Measurements from ENCODE around the gene TIMM44.
"Not testable (repeated sequence)": the region's sequence is repeated elsewhere in the genome, so short reads cannot be mapped to it uniquely, and the experiment has no call there.

Gene TIMM44

DNA sequence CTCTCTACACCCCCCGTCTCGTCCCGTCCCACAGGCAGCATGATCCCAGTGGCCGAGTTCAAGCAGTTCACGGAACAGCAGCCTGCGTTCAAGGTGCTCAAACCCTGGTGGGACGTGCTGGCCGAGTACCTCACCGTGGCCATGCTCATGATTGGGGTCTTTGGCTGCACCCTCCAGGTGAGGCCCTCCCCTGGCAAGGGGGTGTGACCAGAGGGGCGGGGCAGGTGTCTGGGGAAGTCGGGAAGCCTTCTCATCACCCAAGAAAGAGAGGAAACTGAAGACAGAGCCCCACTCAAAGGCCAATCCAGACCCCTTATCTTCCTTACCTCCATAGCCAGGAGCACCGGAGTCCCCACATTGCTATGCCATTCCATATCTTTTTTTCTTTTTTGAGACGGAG, 47.9 kb downstream of the TIMM44 start:
- ATAC-seq: no peak

DNA sequence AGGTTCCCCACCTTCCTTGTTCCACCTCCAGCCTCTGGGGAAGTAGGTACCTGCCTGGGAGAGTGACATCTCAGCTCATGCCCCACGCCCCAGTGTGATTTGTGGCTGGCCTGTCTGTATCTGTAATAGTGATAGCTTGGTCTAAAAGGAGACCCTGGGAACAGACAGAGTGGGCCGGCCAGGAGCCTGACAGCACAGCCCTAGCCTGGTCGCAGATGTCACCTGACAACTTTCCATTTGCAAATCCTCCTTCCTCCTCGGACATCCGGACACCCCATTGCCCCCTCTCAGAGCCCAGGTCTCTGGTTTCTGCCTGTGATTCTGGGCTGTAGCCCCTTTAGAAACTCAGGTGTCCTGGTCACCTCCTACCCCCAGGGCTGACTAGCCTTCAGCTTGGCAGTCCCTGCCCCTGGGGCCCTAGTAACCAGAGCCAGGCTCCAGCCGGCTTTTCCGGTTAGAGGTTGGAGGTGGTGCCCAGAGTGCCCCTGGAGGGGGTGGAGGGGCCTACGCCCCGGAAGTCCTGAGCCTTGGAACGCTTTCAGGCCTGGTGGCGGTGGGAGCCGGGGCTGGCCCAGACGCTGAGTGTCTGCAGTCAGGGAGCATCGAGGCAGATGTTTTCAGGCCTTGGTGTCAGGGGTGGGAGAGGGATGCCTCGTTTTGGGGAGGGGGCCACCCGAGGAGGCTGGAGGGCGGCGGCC, 48.7 kb downstream of the TIMM44 start:
- ATAC-seq: no peak

DNA sequence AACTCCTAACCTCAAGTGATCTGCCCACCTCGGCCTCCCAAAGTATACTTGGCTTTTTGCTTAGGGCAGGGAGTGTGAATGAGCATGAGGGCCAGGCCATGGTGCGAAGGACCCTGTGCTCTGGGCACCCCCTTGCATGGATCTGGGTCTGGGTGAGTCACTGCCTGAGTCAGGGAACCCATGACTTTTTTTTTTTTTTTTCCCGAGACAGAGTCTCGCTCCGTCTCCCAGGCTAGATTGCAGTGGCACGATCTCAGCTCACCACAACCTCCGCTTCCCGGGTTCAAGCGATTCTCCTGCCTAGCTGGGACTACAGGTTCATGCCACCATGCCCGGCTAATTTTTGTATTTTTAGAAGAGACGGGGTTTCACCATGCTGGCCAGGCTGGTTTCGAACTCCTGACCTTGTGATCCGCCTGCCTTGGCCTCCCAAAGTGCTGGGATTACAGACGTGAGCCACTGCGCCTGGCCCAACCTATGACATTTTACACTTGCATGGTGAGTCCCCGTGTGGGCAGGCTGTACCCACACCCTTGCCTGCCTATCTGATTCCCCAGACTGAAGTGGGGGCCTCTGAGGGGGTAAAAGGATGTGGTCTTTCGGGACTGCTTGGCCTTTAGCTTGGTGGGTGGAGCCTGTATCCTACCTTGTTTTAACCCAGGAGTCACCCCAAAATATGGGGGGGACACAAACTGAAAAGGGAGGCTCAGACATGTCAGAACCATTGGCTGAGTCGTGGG, 49.9 kb downstream of the TIMM44 start:
- not testable (repeated sequence) for ATAC-seq

DNA sequence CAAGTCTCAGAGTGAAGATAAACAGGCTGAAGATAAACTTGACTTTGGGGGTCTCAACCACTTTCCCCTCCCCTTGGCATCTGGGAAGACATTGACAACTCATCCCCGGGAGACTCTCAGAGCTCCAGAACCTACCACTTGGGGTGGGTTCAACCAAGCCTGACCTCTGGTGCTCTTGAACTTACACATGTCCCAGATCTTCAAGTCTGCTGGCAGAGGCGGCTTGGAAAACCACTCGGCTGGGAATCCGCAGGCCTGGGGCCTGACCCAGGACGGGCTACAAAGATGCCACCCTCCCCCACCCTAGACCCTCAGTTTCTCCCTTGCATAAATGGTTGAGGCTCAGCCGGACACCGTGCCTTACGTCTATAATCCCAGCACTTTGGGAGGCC, 54.6 kb downstream of the TIMM44 start:
- no peak for ATAC-seq

DNA sequence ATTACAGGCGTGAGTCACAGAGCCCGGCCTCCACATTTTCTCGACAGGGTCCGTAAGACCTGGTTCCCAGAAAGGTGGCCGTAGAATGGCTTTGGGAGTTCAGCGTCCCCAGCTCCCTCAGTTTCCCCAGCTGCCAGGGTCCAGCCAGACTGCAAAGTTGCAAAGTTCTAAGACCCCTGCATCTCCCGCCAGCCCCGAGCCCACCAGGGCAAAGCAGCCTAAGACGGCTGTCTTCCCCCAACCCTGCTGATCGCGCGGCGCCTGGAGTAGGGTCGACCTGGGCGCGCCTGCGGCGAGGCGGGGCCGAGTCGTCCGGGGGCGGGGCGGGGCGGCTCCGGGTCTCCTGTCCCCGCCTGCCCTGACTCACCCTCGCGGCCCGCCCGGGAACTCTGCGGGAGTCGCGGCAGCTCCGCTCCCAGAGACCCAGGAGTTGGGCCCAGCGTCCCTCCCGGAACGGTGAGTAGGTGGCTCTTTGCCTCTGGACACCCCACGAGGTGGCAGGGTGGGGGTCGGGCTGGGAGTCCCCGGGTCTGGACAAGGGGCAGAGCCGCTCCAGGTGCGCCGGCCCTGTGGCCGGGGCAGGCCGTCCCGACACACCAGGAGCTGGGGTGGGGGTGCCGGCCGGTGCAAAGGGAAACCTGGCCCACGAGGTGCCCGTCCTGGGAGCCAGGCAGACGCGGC, 55.2 kb downstream of the TIMM44 start, which contains the start of gene LRRC8E:
Gene LRRC8E (plus strand): TSS at position 366 of the 681 bp plus-strand sequence. CDS start 7,094 bp downstream, outside the sequence.
- peak; percentile 76 to 78 for ATAC-seq

DNA sequence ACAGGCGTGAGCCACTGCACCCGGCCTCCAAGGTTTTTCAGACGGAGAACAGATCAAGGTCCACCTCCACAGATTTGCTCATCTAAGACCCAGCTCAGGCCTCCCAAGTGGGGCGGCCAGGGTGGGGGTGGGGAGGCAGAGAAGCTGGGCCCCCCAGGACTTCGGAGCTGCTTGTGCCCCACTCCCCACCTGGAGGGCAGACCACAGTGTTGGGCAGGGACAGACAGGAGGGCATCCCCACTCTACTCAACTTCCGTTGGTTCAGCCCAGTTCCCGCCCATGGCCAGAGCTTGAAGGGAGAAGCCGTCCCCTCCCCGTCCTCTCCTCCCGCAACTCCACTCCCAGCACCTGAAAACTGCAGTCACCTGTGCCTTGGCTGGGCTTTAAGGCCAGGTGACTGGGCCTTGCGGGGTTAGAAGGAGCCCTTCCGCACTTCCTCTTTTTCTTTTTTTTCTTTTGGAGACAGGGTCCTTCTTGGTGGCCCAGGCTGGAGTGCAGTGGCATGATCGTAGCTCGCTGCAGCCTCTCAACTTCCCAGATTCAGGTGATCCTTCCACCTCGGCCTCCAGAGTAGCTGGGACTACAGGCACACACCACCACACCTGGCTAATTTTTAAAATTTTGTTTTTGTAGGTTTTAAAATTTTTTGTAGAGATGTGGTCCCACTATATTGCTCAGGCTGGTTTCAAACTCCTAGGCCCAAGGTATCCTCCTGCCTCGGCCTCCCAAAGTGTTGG, 55.9 kb downstream of the TIMM44 start:
- no peak for ATAC-seq

DNA sequence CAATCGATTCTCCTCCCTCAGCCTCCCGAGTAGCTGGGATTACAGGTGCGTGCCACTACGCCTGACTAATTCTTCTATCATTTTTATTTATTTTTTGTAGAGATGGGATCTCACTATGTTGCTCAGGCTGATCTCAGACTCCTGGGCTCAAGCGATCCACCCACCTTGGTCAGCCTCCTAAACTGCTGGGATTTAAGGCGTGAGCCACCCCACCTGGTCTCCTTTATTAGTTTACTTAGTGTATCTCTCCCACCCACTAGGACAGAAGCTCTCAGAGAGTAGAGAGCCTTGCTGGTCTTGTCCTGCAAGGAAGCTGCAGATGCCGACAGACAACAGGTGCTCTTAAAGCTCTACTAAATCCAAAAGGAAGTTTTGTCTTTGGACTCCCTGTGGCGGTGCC, 57.6 kb downstream of the TIMM44 start:
- ATAC-seq: no peak

DNA sequence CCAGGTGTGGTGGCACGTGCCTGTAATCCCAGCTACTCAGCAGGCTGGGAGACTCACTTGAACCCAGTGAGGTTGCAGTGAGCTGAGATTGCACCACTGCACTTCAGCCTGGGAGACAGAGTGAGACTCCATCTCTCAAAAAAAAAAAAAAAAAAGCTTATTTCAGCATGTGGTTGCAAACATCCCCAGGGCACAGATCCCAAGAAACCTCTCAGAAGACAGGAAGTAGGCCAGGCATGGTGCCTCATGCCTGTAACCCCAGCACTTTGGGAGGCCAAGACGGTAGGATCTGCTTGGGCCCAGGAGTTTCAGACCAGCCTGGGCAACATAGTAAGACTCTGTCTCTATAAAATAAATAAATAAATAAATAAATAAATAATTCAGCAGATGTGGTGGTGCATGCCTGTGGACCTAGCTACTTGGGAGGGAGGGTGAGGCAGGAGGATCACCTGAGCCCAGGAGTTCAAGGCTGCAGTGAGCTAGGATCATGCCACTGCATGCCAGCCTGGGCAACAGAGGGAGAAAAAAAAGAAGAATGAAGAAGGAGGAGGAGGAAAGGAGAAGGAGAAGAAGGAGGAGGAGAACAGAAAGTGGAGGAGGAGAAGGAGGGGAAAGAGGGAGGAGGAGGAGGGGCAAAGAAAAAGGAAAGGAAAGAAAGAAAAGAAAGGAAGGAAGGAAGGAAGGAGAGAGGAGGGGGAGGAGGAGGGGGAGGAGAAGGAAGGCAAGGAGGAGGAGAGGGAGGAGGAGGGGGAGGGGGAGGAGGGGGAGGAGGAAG, 59.5 kb downstream of the TIMM44 start:
- ATAC-seq: no peak

DNA sequence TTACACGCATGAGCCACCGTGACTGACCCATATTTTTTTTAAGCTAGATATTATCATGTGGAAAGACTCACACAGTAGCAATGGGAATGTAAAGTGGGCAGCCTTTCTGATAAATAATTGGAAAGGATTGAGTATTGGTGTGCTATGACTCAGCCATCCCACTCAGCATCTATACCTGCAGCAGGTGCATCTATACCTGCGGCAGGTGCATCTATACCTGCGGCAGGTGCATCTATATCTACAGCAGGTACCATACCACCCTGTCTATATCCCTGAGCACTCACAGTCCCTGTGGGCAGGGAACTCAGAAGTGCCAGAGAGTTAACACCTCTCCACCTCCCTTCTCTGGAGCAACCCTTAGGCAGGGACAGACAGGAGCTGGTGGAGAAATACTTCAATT, 60.4 kb downstream of the TIMM44 start:
- no peak for ATAC-seq

DNA sequence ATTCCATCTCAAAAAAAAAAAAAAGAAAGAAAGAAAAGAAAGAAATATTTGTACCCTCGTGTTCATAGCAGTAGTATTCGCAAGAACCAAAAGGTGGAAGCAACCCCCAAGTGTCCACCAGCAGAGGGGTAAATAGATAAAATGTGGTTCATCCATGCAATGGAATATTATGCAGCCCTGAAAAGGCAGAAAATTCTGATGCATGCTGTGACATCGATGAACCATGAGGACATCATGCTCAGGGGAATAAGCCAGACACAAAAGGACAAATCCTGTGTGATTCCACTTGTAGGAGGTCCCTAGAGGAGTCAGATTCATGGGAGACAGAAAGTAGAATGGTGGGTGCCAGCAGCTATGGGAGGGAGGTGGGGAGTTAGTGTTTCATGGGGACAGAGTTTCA, 61.6 kb downstream of the TIMM44 start:
- ATAC-seq: no peak

DNA sequence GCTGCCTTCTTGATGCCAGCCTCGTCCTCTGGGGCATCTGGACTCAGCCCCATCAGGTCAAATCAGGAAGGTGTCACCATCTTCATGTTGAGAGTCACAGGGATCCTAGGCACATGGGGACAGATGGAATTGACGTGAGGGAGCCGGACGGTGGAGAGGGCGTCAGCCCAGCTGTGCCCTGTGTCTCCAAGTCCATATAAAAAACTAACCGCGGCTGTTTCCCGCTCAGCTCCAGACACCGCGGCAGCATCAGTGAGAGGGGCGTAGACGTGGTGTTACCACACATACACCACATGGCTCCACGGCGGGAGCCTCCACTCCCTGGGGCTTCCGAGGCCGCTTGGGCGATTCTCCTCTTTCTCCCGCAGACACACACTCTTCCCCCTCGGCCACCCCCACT, 63.6 kb downstream of the TIMM44 start:
- no peak for ATAC-seq

DNA sequence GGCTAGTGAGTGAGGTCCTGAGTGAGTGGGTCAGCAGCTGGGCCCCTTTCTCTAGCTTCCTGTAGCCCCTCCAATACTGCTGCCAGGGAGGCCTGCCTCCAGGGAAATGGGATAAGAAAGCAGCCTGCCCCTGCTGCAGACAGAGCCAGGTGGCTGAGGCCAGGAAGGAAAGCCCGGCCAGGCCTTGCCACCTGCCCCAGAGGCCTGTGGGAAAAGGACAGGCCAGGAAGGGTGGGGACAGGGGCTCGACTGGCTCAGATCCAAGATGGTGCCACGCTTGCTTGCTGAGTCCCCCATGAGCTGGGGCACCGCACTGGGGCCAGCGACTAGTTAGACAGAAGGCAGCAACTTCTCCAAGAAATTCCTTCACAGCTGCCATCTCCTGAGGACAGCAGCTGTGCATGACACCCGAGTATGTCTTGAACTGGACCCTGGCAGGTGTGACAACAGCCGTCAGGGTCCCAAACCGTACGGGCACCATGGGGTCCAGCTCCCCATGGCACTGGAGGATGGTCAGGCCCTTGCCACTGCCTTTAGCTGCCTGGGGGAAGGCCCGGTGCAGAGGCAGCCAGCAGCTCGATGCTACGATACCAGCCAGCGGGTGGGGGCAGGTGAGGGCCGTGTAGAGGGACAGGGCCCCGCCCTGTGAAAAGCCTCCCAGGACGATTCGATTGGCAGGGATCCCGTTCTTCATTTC, 64.2 kb downstream of the TIMM44 start:
- no peak for ATAC-seq

DNA sequence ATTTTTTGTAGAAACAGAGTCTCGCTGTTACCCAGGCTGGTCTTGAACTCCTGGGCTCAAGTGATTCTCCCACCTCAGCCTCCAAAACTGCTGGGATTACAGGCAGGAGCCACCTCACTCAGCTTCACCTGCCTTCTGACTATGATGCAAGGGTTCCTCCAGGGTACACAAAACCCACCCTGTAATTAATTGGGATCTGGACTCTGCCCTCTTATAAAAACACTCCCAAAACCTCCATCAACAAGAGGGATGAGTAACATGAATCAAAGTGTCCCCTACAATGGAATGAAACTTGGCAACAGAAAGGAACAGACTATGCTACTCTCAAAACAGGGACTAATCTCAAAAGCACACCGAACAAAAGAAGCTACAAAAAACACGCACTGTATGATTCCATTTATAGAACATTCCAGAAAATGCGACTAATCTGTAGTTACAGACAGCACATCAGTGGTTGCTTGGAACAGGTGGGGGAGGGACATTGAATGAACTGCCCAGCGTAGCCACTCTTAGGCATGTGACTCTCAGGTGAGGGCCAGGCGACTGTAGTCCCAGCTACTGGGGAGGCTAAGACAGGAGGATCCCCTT, 66.1 kb downstream of the TIMM44 start:
- ATAC-seq: no peak
